Activated CD8-positive, alpha-beta memory T cell treated with anti-CD3 and anti-CD28 coated beads for 36 hours (primary cell): ENCODE results near the gene AOAH. TPM values are rescaled to one million over a fixed set of nuclear protein-coding genes. Genes with fewer than 3 reads are reported as not detected.

Source experiments
- CTCF ChIA-PET: fragments of 350-600 bp; sonication (Branson Sonifier 250); formaldehyde crosslinking; loops from one replicate; lab custom pipeline; 2021; ENCODE audit warnings: antibody characterized with exemption; lab: Charles Lee
- POLR2A ChIA-PET: fragments of 350-600 bp; sonication (Branson Sonifier 250); formaldehyde crosslinking; loops from one replicate; lab custom pipeline; 2021; ENCODE audit warnings: antibody characterized with exemption; lab: Charles Lee
- total RNA-seq, 2 experiments: library from RNA; stranded (reverse); gene quantifications; one replicate each; pipeline ENCODE4 v1.2.3, GENCODE V29; 2021

The AOAH gene, protein sequence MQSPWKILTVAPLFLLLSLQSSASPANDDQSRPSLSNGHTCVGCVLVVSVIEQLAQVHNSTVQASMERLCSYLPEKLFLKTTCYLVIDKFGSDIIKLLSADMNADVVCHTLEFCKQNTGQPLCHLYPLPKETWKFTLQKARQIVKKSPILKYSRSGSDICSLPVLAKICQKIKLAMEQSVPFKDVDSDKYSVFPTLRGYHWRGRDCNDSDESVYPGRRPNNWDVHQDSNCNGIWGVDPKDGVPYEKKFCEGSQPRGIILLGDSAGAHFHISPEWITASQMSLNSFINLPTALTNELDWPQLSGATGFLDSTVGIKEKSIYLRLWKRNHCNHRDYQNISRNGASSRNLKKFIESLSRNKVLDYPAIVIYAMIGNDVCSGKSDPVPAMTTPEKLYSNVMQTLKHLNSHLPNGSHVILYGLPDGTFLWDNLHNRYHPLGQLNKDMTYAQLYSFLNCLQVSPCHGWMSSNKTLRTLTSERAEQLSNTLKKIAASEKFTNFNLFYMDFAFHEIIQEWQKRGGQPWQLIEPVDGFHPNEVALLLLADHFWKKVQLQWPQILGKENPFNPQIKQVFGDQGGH
- total RNA-seq: 10 to 100 TPM; 17.4 to 22.5 TPM

DNA sequence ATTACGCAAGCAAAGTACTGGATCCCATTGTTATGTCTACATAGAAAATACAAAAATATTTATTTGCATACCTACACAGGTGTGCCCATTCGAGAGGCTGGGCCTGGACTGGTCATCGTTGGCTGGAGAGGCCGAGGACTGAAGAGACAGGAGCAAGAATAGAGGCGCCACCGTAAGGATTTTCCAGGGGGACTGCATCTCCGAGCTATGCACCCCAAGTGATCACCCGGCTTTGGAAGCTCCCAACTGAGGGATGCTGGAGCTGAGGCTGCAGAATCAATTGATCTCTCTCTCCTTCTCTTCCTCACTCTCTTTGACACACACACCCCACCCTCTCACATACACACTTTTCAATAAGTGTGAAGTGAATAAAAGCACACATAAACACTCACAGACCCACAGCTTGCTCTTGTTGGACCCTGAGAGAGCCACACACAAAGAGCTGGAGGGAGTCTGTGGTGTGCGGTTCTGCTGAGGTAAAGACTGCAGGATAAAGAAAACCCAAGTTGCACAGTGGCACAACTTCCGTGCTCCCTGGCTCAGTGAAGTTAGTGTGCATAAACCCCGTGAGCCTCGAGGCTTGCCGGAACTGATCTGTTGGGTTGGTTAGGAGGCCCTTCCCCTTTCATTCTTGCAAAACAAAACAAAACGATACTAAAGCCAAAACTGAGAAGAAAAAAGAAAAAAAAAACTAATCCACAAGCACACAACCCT lies at the start of gene AOAH:
TSS of gene AOAH (minus strand) at position 544 of the 714 bp plus-strand sequence. CDS start at position 198, 346 bp downstream.
- POLR2A ChIA-PET: interaction anchor here (0.7 to 0.8 kb wide), 2 partner anchors 16 to 47 kb away, joined by 3 read pairs; no protein-coding TSS in a partner anchor
- CTCF ChIA-PET: interaction anchor here (1.4 kb wide), 1 partner anchor 17 kb away, joined by 4 read pairs; no protein-coding TSS in a partner anchor

DNA sequence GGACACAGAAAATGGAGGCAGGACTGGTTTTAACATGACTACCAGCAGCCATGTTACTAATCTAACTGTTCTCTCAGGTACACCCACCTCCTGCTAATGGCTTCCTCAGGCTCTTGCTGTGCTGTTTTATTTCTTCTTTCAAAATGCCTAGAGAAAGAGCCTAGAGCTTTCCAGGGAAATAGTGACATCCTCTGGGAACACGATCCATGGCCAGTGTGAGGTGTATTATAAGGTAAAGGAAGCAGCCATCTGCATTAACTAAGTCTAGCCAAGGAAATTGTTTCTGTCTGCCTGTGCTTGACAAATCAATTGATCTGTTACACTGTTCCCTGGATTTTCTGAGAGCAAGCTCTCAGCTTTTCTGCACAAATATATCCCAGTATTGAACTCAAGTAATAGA lies 42.2 kb upstream of the AOAH start:
- ChIA-PET CTCF (no interaction called here), POLR2A (no interaction called here)

- POLR2A ChIA-PET: no interaction called here
- CTCF ChIA-PET: interaction anchor here (1.1 kb wide), 1 partner anchor 89 kb away, joined by 3 read pairs; no protein-coding TSS in a partner anchor
These were observed 41.3 kb upstream of the AOAH start for GRCh38 chr7:36765605-36766004.

GRCh38 chr7:36764929-36765328 lies 40.6 kb upstream of the AOAH start:
- POLR2A ChIA-PET: no interaction called here
- CTCF ChIA-PET: interaction anchor here (1.1 kb wide), 1 partner anchor 88 kb away, joined by 3 read pairs; no protein-coding TSS in a partner anchor

DNA sequence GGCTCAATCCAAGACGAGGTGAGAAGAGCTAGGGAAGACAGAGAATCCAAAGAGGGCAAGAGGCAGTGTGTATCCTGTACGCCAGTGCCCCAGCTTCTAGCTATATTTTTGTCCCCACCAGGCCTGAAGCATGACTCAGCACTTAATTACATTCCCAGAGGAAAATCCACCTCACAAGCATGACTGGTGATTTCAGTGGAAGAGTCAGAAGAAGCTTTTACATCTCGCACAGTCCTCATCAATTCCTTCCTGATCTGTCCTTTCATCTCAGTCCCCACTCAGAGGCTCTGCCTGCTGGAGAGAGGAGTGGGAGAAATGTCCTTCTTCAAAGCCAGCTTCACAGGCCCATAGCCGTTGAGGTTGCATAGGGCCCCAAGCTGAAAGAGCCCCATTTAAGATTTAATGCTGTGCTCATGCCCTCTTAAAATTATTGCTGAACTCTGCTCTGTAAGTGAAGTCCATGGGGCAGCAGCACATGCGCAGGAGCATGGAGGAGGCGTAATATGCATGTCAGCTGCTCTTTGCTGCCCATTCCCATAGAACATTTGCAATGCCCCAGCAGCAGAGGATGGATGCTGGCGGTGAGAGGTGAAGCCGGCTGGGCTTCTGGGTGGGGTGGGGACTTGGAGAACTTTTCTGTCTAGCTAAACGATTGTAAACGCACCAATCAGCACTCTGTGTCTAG lies 39.0 kb upstream of the AOAH start:
- ChIA-PET POLR2A (no interaction called here), CTCF (interaction anchor here (1.3 kb wide), 2 partner anchors 9 to 419 kb away, joined by 3 read pairs; no protein-coding TSS in a partner anchor)

- ChIA-PET CTCF (interaction anchor here (1.3 kb wide), 2 partner anchors 10 to 420 kb away, joined by 3 read pairs; no protein-coding TSS in a partner anchor), POLR2A (no interaction called here)
These were observed 38.1 kb upstream of the AOAH start for GRCh38 chr7:36762394-36762793.

DNA sequence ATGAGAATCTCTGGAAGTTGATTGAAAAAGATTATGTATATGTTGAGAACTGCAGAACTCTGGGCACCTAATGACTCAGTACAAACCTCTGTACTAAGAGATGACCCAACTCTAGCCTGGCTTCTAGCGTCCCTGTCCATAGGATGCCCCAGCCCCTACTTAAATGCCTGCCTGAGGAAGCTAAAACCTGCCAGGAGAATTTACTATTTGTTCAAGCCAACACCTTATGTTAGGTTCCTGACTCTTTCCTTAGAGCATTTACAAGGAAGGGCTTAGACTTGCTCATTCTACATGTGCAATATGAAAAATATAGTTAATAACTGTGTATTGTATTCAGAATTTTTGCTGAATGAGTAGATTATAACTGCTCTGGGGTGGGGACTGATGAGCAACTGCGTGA lies 37.5 kb upstream of the AOAH start:
- ChIA-PET POLR2A (no interaction called here), CTCF (no interaction called here)

GRCh38 chr7:36760856-36761762 lies 36.8 kb upstream of the AOAH start:
- POLR2A ChIA-PET: no interaction called here
- CTCF ChIA-PET: no interaction called here

- POLR2A ChIA-PET: no interaction called here
- CTCF ChIA-PET: interaction anchor here (0.7 kb wide), 1 partner anchor 184 kb away, joined by 3 read pairs; no protein-coding TSS in a partner anchor
These were observed 34.6 kb upstream of the AOAH start for GRCh38 chr7:36758879-36759278.

- CTCF ChIA-PET: interaction anchor here (1.4 kb wide), 1 partner anchor 8 kb away, joined by 5 read pairs; no protein-coding TSS in a partner anchor
These were observed 31.2 kb upstream of the AOAH start for GRCh38 chr7:36755484-36755883.

DNA sequence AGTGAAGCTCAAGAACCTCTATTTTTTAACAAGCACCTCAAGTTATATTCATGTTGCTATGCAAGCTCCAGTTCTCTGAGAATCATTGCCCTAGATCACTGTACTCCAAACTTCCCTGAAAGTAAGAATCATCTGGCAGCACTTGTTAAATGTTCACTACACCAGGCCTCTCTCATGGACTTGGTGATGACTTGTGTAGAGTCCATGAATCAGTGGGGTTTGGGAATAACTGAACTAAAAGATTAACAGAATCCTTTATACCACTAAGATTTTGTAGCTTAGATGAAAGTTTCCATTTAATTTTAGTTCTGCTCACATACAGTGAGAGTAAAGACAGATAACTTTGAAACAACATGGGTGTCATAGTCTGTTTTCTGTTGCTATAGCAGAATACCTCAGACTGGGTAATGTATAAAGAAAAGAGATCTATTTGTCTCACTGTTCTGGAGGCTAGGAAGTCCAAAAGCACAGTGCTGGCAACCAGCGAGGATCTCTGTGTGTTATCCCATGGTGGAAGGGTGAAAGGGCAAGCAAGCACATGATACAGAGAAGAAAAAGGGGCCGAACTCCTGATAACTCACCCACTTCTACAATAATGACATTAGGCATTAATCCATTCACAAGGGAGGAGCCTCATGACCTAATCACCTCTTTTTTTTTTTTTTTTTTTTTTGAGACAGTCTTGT lies 27.9 kb upstream of the AOAH start:
- CTCF ChIA-PET: interaction anchor here (0.6 kb wide), 1 partner anchor 22 kb away, joined by 3 read pairs; no protein-coding TSS in a partner anchor

More at GRCh38 chr7:36755484-36755883, 31.2 kb upstream of the AOAH start:
- POLR2A ChIA-PET: no interaction called here

DNA sequence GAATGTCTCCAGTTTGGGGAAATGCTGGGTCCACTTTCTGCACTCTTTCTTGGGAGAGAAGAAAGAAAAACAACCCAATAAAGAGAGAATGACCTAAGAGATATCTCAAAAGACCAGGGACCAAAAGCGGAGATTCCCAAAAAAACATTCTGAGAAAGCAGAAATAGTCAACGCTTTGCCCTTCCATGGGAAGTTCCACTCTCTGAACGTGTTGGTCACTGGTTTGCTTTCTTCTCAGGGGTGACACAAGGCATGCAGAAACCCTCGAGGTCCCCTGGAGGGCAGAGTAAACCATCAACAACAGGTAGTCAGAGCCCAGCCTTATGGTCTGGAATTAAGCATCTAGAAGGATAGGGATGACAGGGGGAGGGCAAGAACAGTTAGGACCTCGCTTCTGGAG lies 26.2 kb upstream of the AOAH start:
- CTCF ChIA-PET: no interaction called here
- POLR2A ChIA-PET: no interaction called here

More for the DNA sequence above, 27.9 kb upstream of the AOAH start:
- POLR2A ChIA-PET: no interaction called here

DNA sequence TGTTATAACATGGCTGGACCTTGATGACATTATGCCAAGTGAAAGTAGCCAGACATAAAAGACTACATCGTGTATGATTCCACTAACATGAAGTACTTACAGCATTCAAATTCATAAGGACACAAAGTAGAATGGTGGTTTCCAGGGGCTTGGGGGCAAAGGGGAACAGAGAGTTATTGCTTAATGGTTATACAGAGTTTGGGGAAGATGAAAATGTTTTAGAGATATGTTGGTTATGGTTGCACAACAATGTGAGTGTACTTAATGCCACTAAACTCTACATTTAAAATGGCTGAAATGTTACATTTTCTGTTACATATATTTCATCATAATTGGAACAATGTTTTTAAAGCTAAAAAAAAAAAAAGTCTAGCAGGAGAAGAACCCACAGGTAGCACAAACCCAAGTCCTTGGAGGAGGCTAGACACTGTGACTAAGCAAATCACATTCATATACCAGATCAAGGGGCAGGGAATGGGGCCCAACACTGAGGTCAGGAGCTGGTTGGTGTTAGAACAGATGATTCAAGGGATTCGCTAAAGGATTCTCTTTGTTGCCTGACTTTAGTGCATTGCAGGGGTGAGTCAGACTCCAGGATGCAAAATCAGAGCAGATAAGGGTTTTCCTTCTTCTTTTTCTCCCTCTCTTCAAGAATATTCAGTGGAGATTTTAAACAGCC lies 25.1 kb upstream of the AOAH start:
- CTCF ChIA-PET: no interaction called here
- POLR2A ChIA-PET: no interaction called here

DNA sequence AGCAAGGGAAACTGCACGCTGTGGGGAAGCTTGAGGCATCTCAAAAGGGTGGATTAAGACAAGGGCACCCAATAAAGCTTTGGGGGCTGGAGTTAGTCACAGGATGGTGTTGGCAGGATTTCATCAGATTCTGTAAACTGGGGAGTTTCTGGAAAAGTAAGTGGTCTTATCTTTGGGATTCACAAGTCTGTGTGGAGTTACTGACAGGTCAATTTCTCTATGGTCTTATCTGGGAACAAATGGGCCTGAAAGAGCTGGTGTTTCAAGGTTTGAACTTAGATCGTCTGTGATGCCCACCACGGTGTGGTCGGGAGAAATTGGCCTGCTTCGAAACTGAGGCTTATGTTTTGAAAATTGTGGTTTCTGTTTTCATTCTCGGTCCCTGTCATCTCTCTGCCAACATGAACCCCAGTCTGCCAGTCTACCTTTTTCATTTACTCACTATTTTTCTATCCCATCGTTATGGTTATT lies 23.8 kb upstream of the AOAH start:
- ChIA-PET POLR2A (interaction anchor here (0.6 to 0.8 kb wide), 2 partner anchors 62 to 70 kb away, joined by 3 to 10 read pairs; no protein-coding TSS in a partner anchor), CTCF (interaction anchor here (1.4 to 1.6 kb wide), 2 partner anchors 8 to 13 kb away, joined by 5 read pairs; no protein-coding TSS in a partner anchor)

DNA sequence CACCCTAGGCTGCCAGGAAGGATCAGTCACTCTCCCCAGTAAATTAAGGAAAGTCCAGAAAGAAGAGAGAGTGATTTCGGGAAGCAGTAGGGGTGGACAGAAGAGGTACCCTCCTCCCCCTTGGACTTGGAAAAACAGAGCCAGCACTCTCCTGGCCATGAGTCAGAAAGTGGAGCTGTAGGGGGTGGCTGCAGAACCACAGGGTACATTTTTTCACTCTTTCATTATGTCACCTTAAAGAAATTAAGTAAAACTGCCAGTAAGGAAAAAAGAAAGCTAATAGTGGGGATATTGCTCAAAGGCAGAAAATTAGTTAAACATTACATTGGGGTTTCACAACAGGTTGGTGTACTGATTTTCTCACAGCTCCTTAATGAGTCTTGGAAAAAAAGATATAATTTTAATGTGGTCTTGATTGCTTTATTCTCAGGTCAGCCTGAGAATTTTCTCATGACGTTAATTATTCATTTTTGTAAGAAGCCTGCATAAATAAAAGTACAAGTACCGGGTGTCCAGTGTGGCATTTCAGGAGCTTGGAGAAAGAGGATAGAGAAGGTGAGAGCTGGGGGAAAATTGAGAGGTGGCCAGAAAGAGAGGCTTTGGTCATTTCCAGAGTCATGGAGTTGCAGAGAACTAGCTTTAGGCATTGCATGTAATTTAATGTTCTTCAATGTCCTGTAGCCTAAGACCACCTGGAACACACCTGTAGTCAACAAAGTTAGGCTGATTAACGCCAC lies 23.2 kb upstream of the AOAH start:
- CTCF ChIA-PET: interaction anchor here (0.9 to 1.6 kb wide), 3 partner anchors 9 to 69 kb away, joined by 3 to 5 read pairs (median 5); no protein-coding TSS in a partner anchor
- POLR2A ChIA-PET: interaction anchor here (0.5 to 0.8 kb wide), 3 partner anchors 61 to 699 kb away, joined by 3 to 10 read pairs (median 3); no protein-coding TSS in a partner anchor

DNA sequence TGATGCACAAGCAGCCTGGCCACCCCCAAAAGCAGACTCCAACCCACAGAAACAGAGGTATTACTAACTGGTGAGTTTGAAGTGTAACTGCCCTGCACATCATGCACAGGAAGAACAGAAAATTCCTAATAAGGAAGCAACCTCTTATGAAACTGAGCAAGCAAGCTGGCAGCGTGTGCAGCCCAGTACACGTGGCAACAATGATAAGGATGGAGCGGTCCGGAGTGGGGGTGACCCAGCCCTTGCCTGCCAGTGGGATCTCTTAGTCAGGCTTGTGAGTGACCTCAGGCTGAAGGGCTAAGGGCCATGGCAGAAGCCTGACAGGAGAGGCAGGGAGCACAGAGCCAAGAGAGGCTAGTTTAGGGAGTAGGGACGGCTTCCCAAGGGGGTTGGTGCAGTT lies 22.1 kb upstream of the AOAH start:
- ChIA-PET CTCF (no interaction called here), POLR2A (no interaction called here)
